Osteocyte (in vitro differentiated cells): ENCODE results near the gene RGL3. TPM values are rescaled to one million over a fixed set of nuclear protein-coding genes. Genes with fewer than 3 reads are reported as not detected.

Experiments used
- DNase-seq: peaks from one replicate; pipeline ENCODE4 v3.0.0; 2021; ENCODE audit warnings: mixed read lengths; ENCODE audit not compliant: unreplicated experiment; ENCODE audit errors: extremely low spot score
- H3K27ac Mint-ChIP-seq: one replicate; pipeline ENCODE4 v1.8.0; 2021; ENCODE audit warnings: mild to moderate bottlenecking, mixed read lengths; ENCODE audit not compliant: unreplicated experiment
- H3K27me3 Mint-ChIP-seq: one replicate; pipeline ENCODE4 v1.8.0; 2021; ENCODE audit warnings: mixed read lengths; ENCODE audit not compliant: unreplicated experiment
- H3K36me3 Mint-ChIP-seq: one replicate; pipeline ENCODE4 v1.8.0; 2021; ENCODE audit warnings: mixed read lengths; ENCODE audit not compliant: unreplicated experiment
- H3K4me1 Mint-ChIP-seq: one replicate; pipeline ENCODE4 v1.8.0; 2021; ENCODE audit warnings: mixed read lengths; ENCODE audit not compliant: unreplicated experiment
- H3K4me3 Mint-ChIP-seq: one replicate; pipeline ENCODE4 v1.8.0; 2021; ENCODE audit warnings: mild to moderate bottlenecking, moderate library complexity, mixed read lengths; ENCODE audit not compliant: unreplicated experiment
- H3K9me3 Mint-ChIP-seq: one replicate; pipeline ENCODE4 v1.8.0; 2021; ENCODE audit warnings: mixed read lengths; ENCODE audit not compliant: unreplicated experiment
- CTCF ChIP-seq: fragments of 200-600 bp; sonication (generic); IDR thresholded peaks from 2 replicates; pipeline ENCODE4 v1.5.0; 2021; ENCODE audit warnings: antibody characterized with exemption, mild to moderate bottlenecking, moderate library complexity
- total RNA-seq: library from RNA; stranded (reverse); gene quantifications from 2 replicates; pipeline ENCODE4 v1.2.1, GENCODE V29; 2021

The RGL3 gene
- total RNA-seq, 1 donor from 2014 or later, result 1.9 TPM

- peaks cover 17% of the 10 kb centered on the region for H3K36me3 Mint-ChIP-seq
- no peaks in the 10 kb centered on the region for H3K27me3 Mint-ChIP-seq
- H3K4me1 Mint-ChIP-seq, result no peaks in the 10 kb centered on the region
- H3K4me3 Mint-ChIP-seq, result no peak overlapping the region
- no peaks in the 10 kb centered on the region for H3K9me3 Mint-ChIP-seq
- H3K27ac Mint-ChIP-seq, result no peak overlapping the region
- no peak for TF ChIP-seq CTCF
- DNase-seq, result no peak
These were observed 53.5 kb downstream of the RGL3 start for GRCh38 chr19:11365557-11366117.

GRCh38 chr19:11364935-11365334 lies 54.2 kb downstream of the RGL3 start:
- H3K36me3 Mint-ChIP-seq, result peaks cover 21% of the 10 kb centered on the region
- no peak for TF ChIP-seq CTCF
- H3K27me3 Mint-ChIP-seq, result no peaks in the 10 kb centered on the region
- no peaks in the 10 kb centered on the region for H3K9me3 Mint-ChIP-seq
- H3K4me3 Mint-ChIP-seq, result no peak overlapping the region
- H3K4me1 Mint-ChIP-seq, result no peaks in the 10 kb centered on the region
- no peak for DNase-seq
- H3K27ac Mint-ChIP-seq, result no peak overlapping the region

DNA sequence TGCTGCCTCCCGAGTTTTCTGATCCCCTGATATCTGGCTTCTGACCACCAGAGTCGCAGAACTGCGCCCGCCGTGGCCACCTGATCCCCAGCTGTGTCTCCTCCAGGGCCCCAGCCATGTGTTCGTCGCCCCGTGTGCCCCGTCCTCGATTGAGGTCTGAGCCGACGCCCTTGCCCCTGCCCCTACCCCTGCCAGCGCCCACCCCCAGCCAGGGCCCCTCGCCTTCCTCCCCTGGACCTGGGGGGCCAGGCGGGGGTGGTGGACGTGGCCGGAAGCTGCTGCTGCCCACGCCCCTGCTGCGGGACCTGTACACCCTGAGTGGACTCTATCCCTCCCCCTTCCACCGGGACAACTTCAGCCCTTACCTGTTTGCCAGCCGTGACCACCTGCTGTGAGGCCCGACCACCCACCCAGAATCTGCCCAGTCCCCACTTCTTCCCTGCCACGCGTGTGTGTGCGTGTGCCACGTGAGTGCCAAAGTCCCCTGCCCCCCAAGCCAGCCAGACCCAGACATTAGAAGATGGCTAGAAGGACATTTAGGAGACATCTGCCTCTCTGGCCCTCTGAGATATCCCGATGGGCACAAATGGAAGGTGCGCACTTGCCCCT lies 54.7 kb downstream of the RGL3 start:
- no peak overlapping the region for H3K4me3 Mint-ChIP-seq
- H3K27ac Mint-ChIP-seq, result no peak overlapping the region
- no peaks in the 10 kb centered on the region for H3K4me1 Mint-ChIP-seq
- DNase-seq, result no peak
- H3K27me3 Mint-ChIP-seq, result no peaks in the 10 kb centered on the region
- peaks cover 25% of the 10 kb centered on the region for H3K36me3 Mint-ChIP-seq
- no peak for TF ChIP-seq CTCF
- H3K9me3 Mint-ChIP-seq, result no peaks in the 10 kb centered on the region

DNA sequence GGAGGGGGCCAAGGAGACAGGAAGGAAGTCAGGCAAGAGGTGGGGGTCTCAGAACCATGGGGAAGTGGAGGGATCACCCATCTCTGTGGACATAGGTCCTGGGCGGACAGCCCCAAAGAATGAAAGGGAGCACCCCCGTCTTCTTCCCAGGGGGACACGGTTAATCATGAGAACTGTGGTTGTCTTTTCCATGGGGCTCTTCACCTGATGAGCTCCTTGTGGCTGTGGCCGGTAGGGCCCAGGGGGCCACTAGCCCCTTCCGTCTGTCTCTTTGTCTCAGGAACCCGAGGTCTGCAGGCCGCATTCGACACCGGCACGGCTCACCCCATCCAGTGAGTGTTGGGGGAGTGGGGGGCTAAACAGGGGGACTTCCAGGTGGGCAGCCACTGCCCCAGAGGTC lies 55.2 kb downstream of the RGL3 start:
- no peaks in the 10 kb centered on the region for H3K9me3 Mint-ChIP-seq
- H3K27ac Mint-ChIP-seq, result no peak overlapping the region
- H3K36me3 Mint-ChIP-seq, result peaks cover 30% of the 10 kb centered on the region
- H3K4me1 Mint-ChIP-seq, result no peaks in the 10 kb centered on the region
- no peaks in the 10 kb centered on the region for H3K27me3 Mint-ChIP-seq
- DNase-seq, result no peak
- H3K4me3 Mint-ChIP-seq, result no peak overlapping the region
- no peak for TF ChIP-seq CTCF

- H3K36me3 Mint-ChIP-seq, result peaks cover 32% of the 10 kb centered on the region
- no peaks in the 10 kb centered on the region for H3K9me3 Mint-ChIP-seq
- no peaks in the 10 kb centered on the region for H3K27me3 Mint-ChIP-seq
- H3K4me1 Mint-ChIP-seq, result no peaks in the 10 kb centered on the region
- TF ChIP-seq CTCF, result no peak
- H3K27ac Mint-ChIP-seq, result no peak overlapping the region
- no peak overlapping the region for H3K4me3 Mint-ChIP-seq
- DNase-seq, result no peak
These were observed 57.1 kb downstream of the RGL3 start for GRCh38 chr19:11361771-11362731.
